H1 (cell line): Measurements from ENCODE around the gene ARMH3. TPM values are rescaled to one million over a fixed set of nuclear protein-coding genes. Genes with fewer than 3 reads are reported as not detected.

Experiments used
- CTCF ChIA-PET: fragments of 300-600 bp; sonication (Branson Sonifier 250); formaldehyde crosslinking; loops from one replicate; lab custom pipeline; 2021; ENCODE audit not compliant: partially characterized antibody; lab: Charles Lee
- POLR2A ChIA-PET: fragments of 300-600 bp; sonication (Branson Sonifier 250); formaldehyde crosslinking; loops from one replicate; lab custom pipeline; 2021; ENCODE audit warnings: inconsistent platforms; ENCODE audit not compliant: partially characterized antibody; lab: Charles Lee
- DNase-seq, 2 experiments: peaks; one replicate each; pipeline versions ENCODE4 v3.0.0 to v3.0.0-alpha.2; 2010 to 2022; ENCODE audit warnings: low spot score in 2 of 2, low read depth in 1 of 2, mixed read lengths in 1 of 2
- FAIRE-seq: peaks from 2 replicates; lab custom pipeline; 2011; peaks lifted over from hg19 to GRCh38; lab: Jason Lieb, UNC
- H2AFZ ChIP-seq: 2 replicates; pipeline ENCODE4 v1.8.1; 2012; ENCODE audit warnings: low read length, inconsistent platforms
- H2AK5ac ChIP-seq: 2 replicates; pipeline ENCODE4 v1.6.1; 2013; ENCODE audit warnings: low read depth, low read length
- H2BK120ac ChIP-seq: replicated peaks from 2 replicates; pipeline ENCODE3; 2013; ENCODE audit warnings: low read depth, low read length, inconsistent platforms
- H2BK12ac ChIP-seq: 2 replicates; pipeline ENCODE4 v1.6.1; 2013; ENCODE audit warnings: low read depth, low read length
- H2BK15ac ChIP-seq: 2 replicates; pipeline ENCODE4 v1.6.1; 2013; ENCODE audit warnings: low read length
- H2BK20ac ChIP-seq: 2 replicates; pipeline ENCODE4 v1.6.1; 2013; ENCODE audit warnings: low read length
- H2BK5ac ChIP-seq: 2 replicates; pipeline ENCODE4 v1.6.1; 2013; ENCODE audit warnings: low read depth, low read length
- H3K14ac ChIP-seq: 2 replicates; pipeline ENCODE4 v1.6.1; 2013; ENCODE audit warnings: inconsistent platforms; ENCODE audit not compliant: insufficient read length
- H3K18ac ChIP-seq: 2 replicates; pipeline ENCODE4 v1.6.1; 2013; ENCODE audit warnings: low read length; ENCODE audit errors: extremely low read depth
- H3K23ac ChIP-seq: 2 replicates; pipeline ENCODE4 v1.6.1; 2013; ENCODE audit warnings: inconsistent platforms; ENCODE audit not compliant: insufficient read length
- H3K23me2 ChIP-seq: 2 replicates; pipeline ENCODE4 v1.6.1; 2013; ENCODE audit warnings: low read depth, low read length
- H3K27ac ChIP-seq: 2 replicates; pipeline ENCODE4 v1.6.1; 2011; ENCODE audit warnings: low read depth, low read length, inconsistent platforms
- H3K27me3 ChIP-seq, 4 experiments: replicated peaks in 1 of 4; 1 replicate in 1 of 4; 2 replicates in 3 of 4; pipeline versions ENCODE4 v1.6.1 to v1.8.1; 2011 to 2013; ENCODE audit warnings: low read length in 3 of 4, mild to moderate bottlenecking in 3 of 4, inconsistent platforms in 2 of 4, mixed read lengths in 2 of 4, moderate library complexity in 1 of 4; ENCODE audit not compliant: control insufficient read depth in 3 of 4, insufficient read depth in 3 of 4; ENCODE audit errors: extremely low read depth in 1 of 4
- H3K36me3 ChIP-seq, 4 experiments: 2 replicates each; pipeline versions ENCODE4 v1.6.1 to v1.8.1; 2011 to 2013; ENCODE audit warnings: mild to moderate bottlenecking in 4 of 4, low read length in 3 of 4, moderate library complexity in 2 of 4, control low read depth in 1 of 4, inconsistent platforms in 1 of 4; ENCODE audit not compliant: insufficient read depth in 4 of 4, control insufficient read depth in 2 of 4
- H3K4ac ChIP-seq: replicated peaks from 2 replicates; pipeline ENCODE3; 2013; ENCODE audit warnings: low read length, low read depth, mixed read lengths, inconsistent platforms; ENCODE audit not compliant: insufficient read length
- H3K4me1 ChIP-seq, 4 experiments: replicated peaks in 1 of 4; 1 replicate in 1 of 4; 2 replicates in 3 of 4; pipeline versions ENCODE4 v1.6.1 to v1.8.1; 2011 to 2013; ENCODE audit warnings: low read length in 3 of 4, inconsistent platforms in 2 of 4, mixed read lengths in 1 of 4; ENCODE audit not compliant: insufficient read depth in 4 of 4, control insufficient read depth in 3 of 4
- H3K4me2 ChIP-seq, 2 experiments: 2 replicates each; pipeline versions ENCODE4 v1.6.1 to v1.8.1; 2011 to 2013; ENCODE audit warnings: low read depth in 2 of 2, low read length in 2 of 2, control low read depth in 1 of 2, inconsistent platforms in 1 of 2, mild to moderate bottlenecking in 1 of 2; ENCODE audit not compliant: insufficient read depth in 1 of 2
- H3K4me3 ChIP-seq, 4 experiments: fragments of 200-600, 300-600 bp in 1 of 4; sonication (generic), shearing (Covaris generic), sonication (Bioruptor Twin) in 1 of 4; 2 replicates each; pipeline versions ENCODE4 v1.5.1 to v1.8.1; 2011 to 2016; ENCODE audit warnings: low read length in 4 of 4, low read depth in 3 of 4, control low read depth in 2 of 4, inconsistent platforms in 2 of 4, mild to moderate bottlenecking in 2 of 4, mixed read lengths in 1 of 4, moderate library complexity in 1 of 4; ENCODE audit not compliant: insufficient read depth in 2 of 4; ENCODE audit errors: extremely low read depth in 1 of 4
- H3K56ac ChIP-seq: replicated peaks from 2 replicates; pipeline ENCODE3; 2013; ENCODE audit warnings: low read depth, mild to moderate bottlenecking, mixed read lengths, low read length, inconsistent platforms; ENCODE audit not compliant: insufficient read length
- H3K79me1 ChIP-seq: 2 replicates; pipeline ENCODE4 v1.6.1; 2013; ENCODE audit warnings: low read depth, low read length, control low read depth
- H3K79me2 ChIP-seq, 2 experiments: 2 replicates each; pipeline versions ENCODE4 v1.6.1 to v1.8.1; 2012 to 2013; ENCODE audit warnings: low read length in 2 of 2, mild to moderate bottlenecking in 2 of 2, inconsistent platforms in 1 of 2; ENCODE audit not compliant: insufficient read depth in 2 of 2, control insufficient read depth in 1 of 2
- H3K9ac ChIP-seq, 4 experiments: replicated peaks in 1 of 4; 1 replicate in 1 of 4; 2 replicates in 3 of 4; pipeline versions ENCODE4 v1.6.1 to v1.8.1; 2011 to 2013; ENCODE audit warnings: low read depth in 3 of 4, low read length in 3 of 4, control low read depth in 2 of 4, mild to moderate bottlenecking in 2 of 4, moderate library complexity in 2 of 4, inconsistent platforms in 1 of 4; ENCODE audit errors: extremely low read depth in 1 of 4
- H3K9me3 ChIP-seq, 2 experiments: 2 replicates each; pipeline versions ENCODE4 v1.6.1 to v1.8.1; 2012 to 2013; ENCODE audit warnings: mild to moderate bottlenecking in 2 of 2, moderate library complexity in 2 of 2, control low read depth in 1 of 2, inconsistent platforms in 1 of 2, low read depth in 1 of 2, low read length in 1 of 2, mixed read lengths in 1 of 2; ENCODE audit not compliant: insufficient read depth in 2 of 2
- H4K20me1 ChIP-seq, 2 experiments: replicated peaks in 1 of 2; 2 replicates each; pipeline versions ENCODE3 to v1.8.1; 2011 to 2013; ENCODE audit warnings: inconsistent platforms in 2 of 2, low read length in 2 of 2, mild to moderate bottlenecking in 1 of 2; ENCODE audit not compliant: insufficient read depth in 2 of 2, control insufficient read depth in 1 of 2
- H4K5ac ChIP-seq: 2 replicates; pipeline ENCODE4 v1.6.1; 2013; ENCODE audit warnings: low read length, low read depth, mixed read lengths, inconsistent platforms; ENCODE audit not compliant: insufficient read length
- H4K8ac ChIP-seq: 2 replicates; pipeline ENCODE4 v1.8.0; 2013; ENCODE audit warnings: mild to moderate bottlenecking, moderate library complexity, low read length, inconsistent platforms; ENCODE audit not compliant: insufficient read depth; ENCODE audit errors: extremely low read depth
- H4K91ac ChIP-seq: replicated peaks from 2 replicates; pipeline ENCODE3; 2013; ENCODE audit warnings: low read length, mixed read lengths, inconsistent platforms; ENCODE audit not compliant: insufficient read length
- KDM5A ChIP-seq: fragments of 200-600 bp; IDR thresholded peaks from 2 replicates; pipeline ENCODE4 v1.7.1; 2012; ENCODE audit warnings: mild to moderate bottlenecking, low read length, inconsistent platforms, mixed read lengths
- WGBS, 2 experiments: shearing (Covaris generic) in 1 of 2; methylation state at CpG; one replicate each; pipeline versions ENCODE4 v1.1.6 to v1.1.7; 2013 to 2015; ENCODE audit warnings: low lambda C conversion rate in 2 of 2, mixed read lengths in 2 of 2, inconsistent platforms in 1 of 2, low coverage in 1 of 2, missing lambda C conversion rate in 1 of 2; ENCODE audit not compliant: insufficient replicate concordance in 2 of 2, insufficient coverage in 1 of 2, insufficient read length in 1 of 2; ENCODE audit errors: extremely low coverage in 1 of 2, missing lambda C conversion rate in 1 of 2; 5-methylcytosine and 5-hydroxymethylcytosine counted together
- polyA plus RNA-seq, 7 experiments: library from polyadenylated mRNA; depleted of rRNA in 3 of 7; stranded (reverse) in 5 of 7; unstranded in 2 of 7; fragments of >200 nt in 5 of 7; fragments of 200-250 nt in 2 of 7; gene quantifications; 1 replicate in 5 of 7; 2 replicates in 1 of 7; 4 replicates in 1 of 7; pipeline versions ENCODE4 v1.2.1 to v1.2.3, GENCODE V29; 2011 to 2013; ENCODE audit warnings: missing spikeins in 2 of 7, mixed read lengths in 2 of 7
- total RNA-seq: library from RNA; stranded (reverse); fragmentation: NEBNext Ultra II Directional; extraction: Animal tissue kit (Norgen Biotek cat#: 25700); gene quantifications from 2 replicates; pipeline ENCODE4 v1.2.1, GENCODE V29; 2021

The ARMH3 gene
- total and polyA plus RNA-seq, 2 of the 8 experiments (the other 6 are each of a cell fraction or from before 2014, with no cell fraction given) = 11.6 to 18.3 TPM

DNA sequence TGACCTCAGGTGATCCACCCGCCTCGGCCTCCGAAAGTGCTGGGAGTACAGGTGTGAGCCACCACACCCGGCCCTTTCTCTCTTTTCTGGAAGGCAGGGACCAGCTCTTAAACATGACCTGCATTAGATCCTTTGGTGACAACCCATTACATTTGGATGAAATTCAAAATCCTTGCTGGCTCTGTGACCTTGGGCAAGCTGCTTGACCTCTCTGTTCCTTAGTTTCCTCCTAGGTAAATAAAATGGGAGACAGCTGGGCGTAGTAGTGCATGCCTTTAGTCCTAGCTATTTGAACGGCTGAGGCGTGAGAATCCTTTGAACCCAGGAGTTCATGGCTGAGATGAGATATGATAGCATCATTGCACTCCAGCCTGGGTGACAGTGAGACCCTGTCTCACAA is 40.5 kb upstream of the ARMH3 start:
- Histone ChIP-seq H2BK12ac (no peak overlapping the region), H3K23me2 (no peaks in the 10 kb centered on the region; the same call in 1 of the 2 replicates), H3K79me2 (no peaks in the 10 kb centered on the region), H2BK15ac (no peak overlapping the region), H2AK5ac (no peak overlapping the region), H4K20me1 (no peaks in the 10 kb centered on the region), H3K4me3 (no peak overlapping the region), H3K4ac (no peak overlapping the region), H3K79me1 (no peaks in the 10 kb centered on the region), H3K36me3 (peaks cover 0 to 3% (median 0%) of the 10 kb centered on the region in 4 experiments; a peak in 2 of 8 replicates), H3K4me2 (no peak overlapping the region), H4K8ac (no peak overlapping the region), H2BK120ac (no peak overlapping the region), H3K9ac (no peak overlapping the region), H2BK20ac (no peak overlapping the region), H4K91ac (no peak overlapping the region), H3K9me3 (no peaks in the 10 kb centered on the region), H3K27me3 (no peaks in the 10 kb centered on the region), H2BK5ac (no peak overlapping the region), H3K56ac (no peak overlapping the region), H3K14ac (no peak overlapping the region), H3K27ac (no peak overlapping the region), H4K5ac (no peak overlapping the region), H2AFZ (no peak overlapping the region), H3K18ac (no peak overlapping the region), H3K23ac (no peak overlapping the region), H3K4me1 (no peaks in the 10 kb centered on the region)
- CTCF ChIA-PET = interaction anchor here (1.0 to 8.7 kb wide), 3 partner anchors 14 to 48 kb away, joined by 3 to 86 read pairs (median 13); no protein-coding TSS in a partner anchor
- no peak for DNase-seq
- POLR2A ChIA-PET = interaction anchor here (0.7 kb wide), 1 partner anchor 30 kb away, joined by 3 read pairs; no protein-coding TSS in a partner anchor
- WGBS, 2 experiments = 93% methylated on average over 6 of the region's 7 CpGs; no CpG with 5 or more reads in 1 of the 2 experiments
- no peak for TF ChIP-seq KDM5A
- FAIRE-seq = no peak
